ENCODE data around the gene ABCA8.

DNA sequence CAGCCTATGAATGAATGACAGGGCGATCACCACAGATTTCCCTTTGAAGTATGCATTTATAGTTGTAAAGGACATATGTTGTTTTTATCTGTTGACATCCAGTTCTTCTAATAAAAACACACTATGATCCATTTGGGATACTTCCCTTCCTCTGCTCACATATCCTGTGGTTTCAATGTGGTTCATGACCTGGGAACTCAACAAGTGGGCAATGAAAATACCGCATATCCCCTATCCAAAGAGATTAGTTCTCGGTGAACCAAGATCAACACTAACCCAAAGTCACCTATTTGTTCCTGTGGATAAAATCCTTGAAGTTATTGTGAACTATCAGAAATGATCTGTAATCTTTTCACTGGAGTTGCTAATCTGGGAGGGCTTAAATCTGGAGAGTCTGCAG is 16.0 kb downstream of the ABCA8 start:
- TF ChIP-seq, protein P1, sequence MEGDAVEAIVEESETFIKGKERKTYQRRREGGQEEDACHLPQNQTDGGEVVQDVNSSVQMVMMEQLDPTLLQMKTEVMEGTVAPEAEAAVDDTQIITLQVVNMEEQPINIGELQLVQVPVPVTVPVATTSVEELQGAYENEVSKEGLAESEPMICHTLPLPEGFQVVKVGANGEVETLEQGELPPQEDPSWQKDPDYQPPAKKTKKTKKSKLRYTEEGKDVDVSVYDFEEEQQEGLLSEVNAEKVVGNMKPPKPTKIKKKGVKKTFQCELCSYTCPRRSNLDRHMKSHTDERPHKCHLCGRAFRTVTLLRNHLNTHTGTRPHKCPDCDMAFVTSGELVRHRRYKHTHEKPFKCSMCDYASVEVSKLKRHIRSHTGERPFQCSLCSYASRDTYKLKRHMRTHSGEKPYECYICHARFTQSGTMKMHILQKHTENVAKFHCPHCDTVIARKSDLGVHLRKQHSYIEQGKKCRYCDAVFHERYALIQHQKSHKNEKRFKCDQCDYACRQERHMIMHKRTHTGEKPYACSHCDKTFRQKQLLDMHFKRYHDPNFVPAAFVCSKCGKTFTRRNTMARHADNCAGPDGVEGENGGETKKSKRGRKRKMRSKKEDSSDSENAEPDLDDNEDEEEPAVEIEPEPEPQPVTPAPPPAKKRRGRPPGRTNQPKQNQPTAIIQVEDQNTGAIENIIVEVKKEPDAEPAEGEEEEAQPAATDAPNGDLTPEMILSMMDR (conservative IDR thresholded peaks at IDR 0.05 in 1 of 2, IDR thresholded peaks at IDR 0.05 in 1 of 2; ENCODE audit: extremely low read depth in 1 of 2, insufficient read depth in 1 of 2, low read depth in 1 of 2, low read length in 2 of 2): no peak
- TF ChIP-seq EZH2 (IDR thresholded peaks at IDR 0.05; ENCODE audit: borderline replicate concordance, low read length): no peak
